ENCODE measurements around the gene CHRDL2.

GRCh38 chr11:74743640-74744039 lies 12.4 kb upstream of the CHRDL2 start:
- TF ChIP-seq POLR2AphosphoS5 (IDR thresholded peaks at IDR 0.05), result no peak
- TF ChIP-seq CTCF (IDR thresholded peaks at IDR 0.05), result no peak

Data from breast epithelium (tissue), 3 donors.